Measurements from ENCODE around the gene ZFP30. TPM values are rescaled to one million over a fixed set of nuclear protein-coding genes. Genes with fewer than 3 reads are reported as not detected.

ZFP30 gene
- 5.2 and 9.0 TPM in 2 replicates for total RNA-seq

GRCh38 chr19:37655301-37655688, at the start of gene ZFP30:
Gene ZFP30, minus strand, starts transcription at chr19:37655465. Its CDS starts 7,643 bp downstream, at chr19:37647822.

GRCh38 chr19:37594304-37594981, 60.8 kb downstream of the ZFP30 start, which contains the start of the genes ZNF540 and ZNF571:
Gene ZNF540, plus strand, starts transcription at chr19:37594876. Its CDS starts 3,572 bp downstream, at chr19:37598448.
Gene ZNF571, minus strand, starts transcription at chr19:37594792. Its CDS starts 8,116 bp downstream, at chr19:37586676.

Other genes with a start within 250 kb of the ZFP30 start
- 2.8 and 3.1 TPM in 2 replicates for gene ZNF569, start 188.0 kb downstream of the ZFP30 start, total RNA-seq
- gene ZNF570, start 186.1 kb downstream of the ZFP30 start, total RNA-seq = 2.2 and 7.5 TPM in 2 replicates
- 1.6 and 2.3 TPM in 2 replicates for gene ZNF793, start 148.5 kb downstream of the ZFP30 start, total RNA-seq
- gene ZNF571, start 60.7 kb downstream of the ZFP30 start, total RNA-seq = 0.97 and 1.6 TPM in 2 replicates
- 0.16 and 0.18 TPM in 2 replicates for gene ZNF540, start 60.6 kb downstream of the ZFP30 start, total RNA-seq
- gene ZNF607, start 64.3 kb upstream of the ZFP30 start, total RNA-seq = 2.0 and 2.9 TPM in 2 replicates
- gene ZNF573, start 124.1 kb upstream of the ZFP30 start, total RNA-seq = 5.5 and 11.7 TPM in 2 replicates

All from cardiac atrium fibroblast (primary cell).